Measurements from ENCODE around the gene FAM171A2.
"Not testable (repeated sequence)": the region's sequence is repeated elsewhere in the genome, so short reads cannot be mapped to it uniquely, and the experiment has no call there.

FAM171A2 gene

GRCh38 chr17:44345454-44346026 is 18.1 kb downstream of the FAM171A2 start:
- peak overlapping the region; percentile 60 for H3K9ac ChIP-seq (ENCODE audit: low read length)
- peak overlapping the region; percentile 68 for H3K4me3 ChIP-seq (ENCODE audit: low read depth, low read length, poor library complexity, severe bottlenecking)
- H3K9me3 ChIP-seq (ENCODE audit: low read length): no peaks in the 10 kb centered on the region
- no peak overlapping the region for H3K27ac ChIP-seq (ENCODE audit: low read depth, low read length, poor library complexity, severe bottlenecking)
- no peak overlapping the region for H2AFZ ChIP-seq (ENCODE audit: low read length)
- H3F3A ChIP-seq (ENCODE audit: insufficient read depth, low read length): no peaks in the 10 kb centered on the region; the same call in 1 of the 2 replicates
- H3K9me2 ChIP-seq (ENCODE audit: low read depth, low read length): no peaks in the 10 kb centered on the region
- H3K4me2 ChIP-seq (ENCODE audit: low read length): peak overlapping the region; percentile 89
- no peak for TF ChIP-seq EZH2 (IDR thresholded peaks at IDR 0.05; ENCODE audit: borderline replicate concordance, low read length)
- peak; percentile 91 for TF ChIP-seq CTCF (IDR thresholded peaks at IDR 0.05; ENCODE audit: low read length)
- H3K36me3 ChIP-seq (ENCODE audit: insufficient read depth, low read length): no peaks in the 10 kb centered on the region
- no peaks in the 10 kb centered on the region for H3K79me2 ChIP-seq (ENCODE audit: insufficient read depth, low read length)
- peaks cover 39% of the 10 kb centered on the region for H3K4me1 ChIP-seq (ENCODE audit: insufficient read depth, low read length, severe bottlenecking)
- no peaks in the 10 kb centered on the region for H4K20me1 ChIP-seq (ENCODE audit: insufficient read depth, low read length)
- no peaks in the 10 kb centered on the region for H3K27me3 ChIP-seq (ENCODE audit: insufficient read depth, low read length)

- Histone ChIP-seq H3K79me2 (ENCODE audit: insufficient read depth, low read length) (no peaks in the 10 kb centered on the region), H3K27ac (ENCODE audit: low read depth, low read length, poor library complexity, severe bottlenecking) (no peak within 1 kb of the TSS), H4K20me1 (ENCODE audit: insufficient read depth, low read length) (no peaks in the 10 kb centered on the region), H3K36me3 (ENCODE audit: insufficient read depth, low read length) (no peaks in the 10 kb centered on the region), H3K4me1 (ENCODE audit: insufficient read depth, low read length, severe bottlenecking) (peaks cover 39% of the 10 kb centered on the region), H2AFZ (ENCODE audit: low read length) (no peak within 1 kb of the TSS), H3K27me3 (ENCODE audit: insufficient read depth, low read length) (no peaks in the 10 kb centered on the region), H3K4me2 (ENCODE audit: low read length) (peak within 1 kb of the TSS; percentile 89), H3K9me2 (ENCODE audit: low read depth, low read length) (no peaks in the 10 kb centered on the region), H3K9me3 (ENCODE audit: low read length) (no peaks in the 10 kb centered on the region), H3K4me3 (ENCODE audit: low read depth, low read length, poor library complexity, severe bottlenecking) (peak within 1 kb of the TSS; percentile 68), H3K9ac (ENCODE audit: low read length) (peak within 1 kb of the TSS; percentile 60), H3F3A (ENCODE audit: insufficient read depth, low read length) (no peaks in the 10 kb centered on the region; the same call in 1 of the 2 replicates)
- TF ChIP-seq EZH2 (IDR thresholded peaks at IDR 0.05; ENCODE audit: borderline replicate concordance, low read length) (no peak), CTCF (IDR thresholded peaks at IDR 0.05; ENCODE audit: low read length) (no peak)
Measured at GRCh38 chr17:44344939-44345453, 18.7 kb downstream of the FAM171A2 start, which contains the start of gene GRN. Gene GRN (plus strand): TSS chr17:44345302. CDS start chr17:44349165, 3,863 bp downstream.

GRCh38 chr17:44343510-44344209 is 20.0 kb downstream of the FAM171A2 start:
- H3K9me2 ChIP-seq (ENCODE audit: low read depth, low read length): no peaks in the 10 kb centered on the region
- H3K27ac ChIP-seq (ENCODE audit: low read depth, low read length, poor library complexity, severe bottlenecking): no peak overlapping the region
- no peak overlapping the region for H3K9ac ChIP-seq (ENCODE audit: low read length)
- H3K4me3 ChIP-seq (ENCODE audit: low read depth, low read length, poor library complexity, severe bottlenecking): no peak overlapping the region
- TF ChIP-seq CTCF (IDR thresholded peaks at IDR 0.05; ENCODE audit: low read length) (no peak), EZH2 (IDR thresholded peaks at IDR 0.05; ENCODE audit: borderline replicate concordance, low read length) (no peak)
- H3K4me2 ChIP-seq (ENCODE audit: low read length): no peak overlapping the region
- no peaks in the 10 kb centered on the region for H3K9me3 ChIP-seq (ENCODE audit: low read length)
- no peaks in the 10 kb centered on the region for H4K20me1 ChIP-seq (ENCODE audit: insufficient read depth, low read length)
- H3K4me1 ChIP-seq (ENCODE audit: insufficient read depth, low read length, severe bottlenecking): peaks cover 39% of the 10 kb centered on the region
- no peaks in the 10 kb centered on the region for H3K79me2 ChIP-seq (ENCODE audit: insufficient read depth, low read length)
- no peaks in the 10 kb centered on the region; the same call in 1 of the 2 replicates for H3F3A ChIP-seq (ENCODE audit: insufficient read depth, low read length)
- no peaks in the 10 kb centered on the region for H3K36me3 ChIP-seq (ENCODE audit: insufficient read depth, low read length)
- no peaks in the 10 kb centered on the region for H3K27me3 ChIP-seq (ENCODE audit: insufficient read depth, low read length)
- H2AFZ ChIP-seq (ENCODE audit: low read length): no peak overlapping the region

- H3K4me1 ChIP-seq (ENCODE audit: insufficient read depth, low read length, severe bottlenecking): peaks cover 12% of the 10 kb centered on the region
- not testable (repeated sequence) for H3F3A ChIP-seq (ENCODE audit: insufficient read depth, low read length); H3K4me2 ChIP-seq (ENCODE audit: low read length); H2AFZ ChIP-seq (ENCODE audit: low read length); H3K4me3 ChIP-seq (ENCODE audit: low read depth, low read length, poor library complexity, severe bottlenecking); H3K27me3 ChIP-seq (ENCODE audit: insufficient read depth, low read length); H3K79me2 ChIP-seq (ENCODE audit: insufficient read depth, low read length); H4K20me1 ChIP-seq (ENCODE audit: insufficient read depth, low read length); H3K36me3 ChIP-seq (ENCODE audit: insufficient read depth, low read length); H3K9ac ChIP-seq (ENCODE audit: low read length); H3K9me2 ChIP-seq (ENCODE audit: low read depth, low read length); H3K9me3 ChIP-seq (ENCODE audit: low read length); H3K27ac ChIP-seq (ENCODE audit: low read depth, low read length, poor library complexity, severe bottlenecking)
Measured at GRCh38 chr17:44340553-44340952, 23.1 kb downstream of the FAM171A2 start.
